OCI-LY3 (cell line): ENCODE measurements around the gene FUS.

Experiments used
- CTCF ChIP-seq: fragments of 200-600, 300-600 bp; sonication (generic); IDR thresholded peaks from 2 replicates; pipeline ENCODE4 v1.5.1; 2014; ENCODE audit warnings: antibody characterized with exemption, low read length, low read depth
- EZH2phosphoT487 ChIP-seq: fragments of 200-600 bp; shearing (Covaris generic); IDR thresholded peaks from 2 replicates; pipeline ENCODE4 v1.6.1; 2018; ENCODE audit warnings: antibody characterized with exemption, mixed run types, low read depth

GRCh38 chr16:31215287-31216162, 35.6 kb downstream of the FUS start:
- TF ChIP-seq CTCF (no peak), EZH2phosphoT487 (no peak)
